Endothelial cell of umbilical vein (primary cell): ENCODE data around the gene PIP5K1C. TPM values are rescaled to one million over a fixed set of nuclear protein-coding genes. Genes with fewer than 3 reads are reported as not detected.

ENCODE experiments used
- BruUV-seq: library from RNA; stranded (reverse); fragments of 400-500 nt; replicated peaks from 2 replicates; lab custom pipeline; 2021; lab: Mats Ljungman, UMichigan
- CTCF ChIA-PET: fragments of 300-600, 350-600 bp; sonication (Branson Sonifier 250); formaldehyde crosslinking; loops from one replicate; lab custom pipeline; 2021; ENCODE audit warnings: antibody characterized with exemption, inconsistent platforms; lab: Charles Lee
- POLR2A ChIA-PET: fragments of 300-600, 350-600 bp; sonication (Branson Sonifier 250); formaldehyde crosslinking; loops from one replicate; lab custom pipeline; 2021; ENCODE audit warnings: antibody characterized with exemption, inconsistent platforms; lab: Charles Lee
- DNase-seq: peaks from one replicate; pipeline ENCODE4 v3.0.0-alpha.2; 2011; ENCODE audit warnings: low read depth, low spot score
- FAIRE-seq: peaks from 2 replicates; lab custom pipeline; 2011; peaks lifted over from hg19 to GRCh38; lab: Jason Lieb, UNC
- H2AFZ ChIP-seq: 2 replicates; pipeline ENCODE4 v1.6.0; 2012; ENCODE audit warnings: low read depth, low read length, control low read depth, inconsistent platforms
- H3K27ac ChIP-seq: 2 replicates; pipeline ENCODE4 v1.5.1; 2011; ENCODE audit warnings: low read depth, mild to moderate bottlenecking, control low read depth, low read length, moderate library complexity; ENCODE audit not compliant: insufficient read depth
- H3K27me3 ChIP-seq, 2 experiments: 2 replicates each; pipeline versions ENCODE4 v1.6.0 to v1.6.1; 2011; ENCODE audit warnings: low read length in 2 of 2, mixed read lengths in 1 of 2; ENCODE audit not compliant: control insufficient read depth in 2 of 2, insufficient read depth in 2 of 2
- H3K36me3 ChIP-seq, 2 experiments: 2 replicates in 1 of 2; 3 replicates in 1 of 2; pipeline ENCODE4 v1.5.1; 2011; ENCODE audit warnings: low read length in 2 of 2, mild to moderate bottlenecking in 1 of 2, moderate library complexity in 1 of 2; ENCODE audit not compliant: control insufficient read depth in 2 of 2, insufficient read depth in 2 of 2; ENCODE audit errors: extremely low read depth in 1 of 2
- H3K4me1 ChIP-seq: 3 replicates; pipeline ENCODE4 v1.5.1; 2011; ENCODE audit warnings: mild to moderate bottlenecking, low read length; ENCODE audit not compliant: control insufficient read depth, insufficient read depth; ENCODE audit errors: extremely low read depth
- H3K4me2 ChIP-seq: 2 replicates; pipeline ENCODE4 v1.6.1; 2011; ENCODE audit warnings: low read length, control low read depth, mixed read lengths; ENCODE audit not compliant: insufficient read depth
- H3K4me3 ChIP-seq, 3 experiments: fragments of 200-600 bp in 1 of 3; sonication (generic), shearing (Covaris generic) in 1 of 3; replicated peaks in 1 of 3; 2 replicates each; pipeline ENCODE4 v1.5.1; 2011 to 2016; ENCODE audit warnings: control low read depth in 3 of 3, low read length in 3 of 3, mild to moderate bottlenecking in 2 of 3, inconsistent platforms in 1 of 3, low read depth in 1 of 3, moderate library complexity in 1 of 3; ENCODE audit not compliant: insufficient read depth in 1 of 3
- H3K79me2 ChIP-seq: 2 replicates; pipeline ENCODE4 v1.6.0; 2012; ENCODE audit warnings: low read length, inconsistent platforms; ENCODE audit not compliant: control insufficient read depth, insufficient read depth
- H3K9ac ChIP-seq: replicated peaks from 2 replicates; pipeline ENCODE3; 2011; ENCODE audit warnings: low read length, control low read depth; ENCODE audit not compliant: insufficient read depth; ENCODE audit errors: extremely low read depth
- H3K9me1 ChIP-seq: replicated peaks from 3 replicates; pipeline ENCODE4 v1.6.0; 2011; ENCODE audit warnings: mild to moderate bottlenecking, low read length; ENCODE audit not compliant: control insufficient read depth, insufficient read depth; ENCODE audit errors: extremely low read depth
- H3K9me3 ChIP-seq: replicated peaks from 2 replicates; pipeline ENCODE4 v1.5.1; 2012; ENCODE audit warnings: low read length, inconsistent platforms; ENCODE audit not compliant: control insufficient read depth, insufficient read depth
- H4K20me1 ChIP-seq: replicated peaks from 2 replicates; pipeline ENCODE3; 2011; ENCODE audit warnings: mild to moderate bottlenecking, low read length; ENCODE audit not compliant: control insufficient read depth, insufficient read depth; ENCODE audit errors: extremely low read depth
- CTCF ChIP-seq, 2 donors: IDR thresholded peaks; 1 replicate in 1 of 2; 2 replicates in 1 of 2; pipeline ENCODE4 v1.5.1; 2011; ENCODE audit warnings: low read length in 2 of 2, mild to moderate bottlenecking in 2 of 2, moderate library complexity in 2 of 2, control low read depth in 1 of 2, inconsistent platforms in 1 of 2, low read depth in 1 of 2; ENCODE audit not compliant: insufficient read depth in 1 of 2; ENCODE audit errors: extremely low read depth in 1 of 2
- EZH2 ChIP-seq: IDR thresholded peaks from 2 replicates; pipeline ENCODE4 v1.6.1; 2012; ENCODE audit warnings: borderline replicate concordance, low read depth, mild to moderate bottlenecking, moderate library complexity, low read length, inconsistent platforms; ENCODE audit not compliant: severe bottlenecking
- FOS ChIP-seq: IDR thresholded peaks from 2 replicates; pipeline ENCODE4 v1.6.1; 2011; ENCODE audit warnings: mild to moderate bottlenecking, low read length, moderate library complexity, borderline replicate concordance; ENCODE audit not compliant: insufficient read depth
- GATA2 ChIP-seq: IDR thresholded peaks from 2 replicates; pipeline ENCODE4 v1.7.0; 2011; ENCODE audit warnings: low read depth, mild to moderate bottlenecking, moderate library complexity, mixed read lengths, low read length; ENCODE audit not compliant: insufficient read length, insufficient read depth
- JUN ChIP-seq: IDR thresholded peaks from 2 replicates; pipeline ENCODE4 v1.6.1; 2011; ENCODE audit warnings: borderline replicate concordance, low read depth; ENCODE audit not compliant: insufficient read length, insufficient read depth
- MAX ChIP-seq: IDR thresholded peaks from 2 replicates; pipeline ENCODE4 v1.6.1; 2011; ENCODE audit not compliant: insufficient read depth, insufficient read length
- MYC ChIP-seq: IDR thresholded peaks from one replicate; pipeline ENCODE4 v1.6.1; 2011; ENCODE audit warnings: mild to moderate bottlenecking, low read depth, low read length
- POLR2A ChIP-seq: IDR thresholded peaks from 2 replicates; pipeline ENCODE4 v1.6.1; 2012; ENCODE audit warnings: low read depth, mild to moderate bottlenecking, control low read depth, low read length
- POLR2AphosphoS5 ChIP-seq: IDR thresholded peaks from 2 replicates; pipeline ENCODE4 v1.6.1; 2012; ENCODE audit warnings: low read depth, mild to moderate bottlenecking, control low read depth, low read length, moderate library complexity; ENCODE audit not compliant: insufficient read depth
- dilution Hi-C: fragments of 300-500 bp; cut with MboI; formaldehyde crosslinking; loops from one replicate; pipeline ENCODE4 v1.15.0; 2019; ENCODE audit warnings: low sequenced_read_pairs; ENCODE audit not compliant: extremely low pct_ligation_motif_present
- intact Hi-C: fragments of 100-400 bp; cut with micrococcal nuclease; formaldehyde crosslinking; loops from one replicate; pipeline ENCODE4 v1.10.0; 2022
- polyA plus RNA-seq, 4 experiments: library from polyadenylated mRNA; depleted of rRNA in 3 of 4; stranded (reverse) in 3 of 4; unstranded in 1 of 4; fragments of >200 nt; gene quantifications; 2 replicates each; pipeline versions ENCODE4 v1.2.1 to v1.2.3, GENCODE V29; 2011 to 2012; ENCODE audit warnings: missing spikeins in 1 of 4
- total RNA-seq: library from RNA; stranded (reverse); gene quantifications from 2 replicates; pipeline ENCODE4 v1.2.3, GENCODE V29; 2021

PIP5K1C gene
- total and polyA plus RNA-seq, 2 donors (not counting 3 experiments of a cell fraction or from before 2014, with no cell fraction given): 31.6 to 79.5 TPM

DNA sequence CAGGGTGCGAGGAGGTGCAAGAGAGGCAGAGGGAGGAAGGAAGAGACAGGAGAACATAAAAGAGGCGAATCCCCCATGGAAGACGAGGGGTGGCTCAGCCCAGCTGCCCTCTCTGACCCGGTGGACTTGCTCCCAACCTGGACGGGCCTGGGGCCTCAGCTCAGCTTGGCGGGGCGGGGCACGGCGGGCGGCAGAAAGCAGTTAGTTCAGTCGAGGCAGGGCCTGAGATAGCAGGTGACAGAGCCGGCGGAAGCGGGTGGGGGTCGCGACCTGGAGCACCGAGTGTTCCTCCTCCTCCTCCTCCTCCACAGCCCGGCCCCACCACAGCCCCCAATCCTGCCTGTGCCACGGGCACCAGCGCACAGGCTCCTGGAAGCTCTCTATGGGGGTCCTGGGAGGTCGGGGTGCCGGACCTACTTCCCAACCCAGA, 66.7 kb downstream of the PIP5K1C start:
- no peak overlapping the region for H3K9ac ChIP-seq
- no peak for DNase-seq
- H3K79me2 ChIP-seq: no peaks in the 10 kb centered on the region
- no peak overlapping the region for H3K4me3 ChIP-seq
- ChIA-PET POLR2A (no interaction called here), CTCF (interaction anchor here (1.6 kb wide), 1 partner anchor 328 kb away, joined by 3 read pairs; no protein-coding TSS in a partner anchor)
- no peaks in the 10 kb centered on the region for H3K27me3 ChIP-seq
- no peak overlapping the region for H3K27ac ChIP-seq
- no peak for FAIRE-seq
- intact Hi-C loops (no loop called here), dilution Hi-C loops (no loop called here)
- no peak overlapping the region for H2AFZ ChIP-seq
- H3K4me2 ChIP-seq: no peak overlapping the region
- no TSS peak for BruUV-seq
- no peak for TF ChIP-seq POLR2A
- no peak for TF ChIP-seq JUN
- TF ChIP-seq MAX: no peak
- TF ChIP-seq POLR2AphosphoS5: no peak
- TF ChIP-seq EZH2: no peak
- TF ChIP-seq MYC: no peak
- TF ChIP-seq GATA2: no peak
- TF ChIP-seq CTCF (IDR thresholded peaks at IDR 0.05; ENCODE audit: extremely low read depth in 1 of 2, insufficient read depth in 1 of 2, low read depth in 1 of 2, low read length in 2 of 2): no peak
- TF ChIP-seq FOS: no peak
- no peaks in the 10 kb centered on the region for H4K20me1 ChIP-seq
- H3K9me3 ChIP-seq: no peaks in the 10 kb centered on the region
- no peaks in the 10 kb centered on the region for H3K4me1 ChIP-seq
- no peaks in the 10 kb centered on the region for H3K9me1 ChIP-seq
- H3K36me3 ChIP-seq: peaks cover 4 to 30% of the 10 kb centered on the region in 2 experiments
